ENCODE measurements around the gene OR6M1.

The OR6M1 gene

DNA sequence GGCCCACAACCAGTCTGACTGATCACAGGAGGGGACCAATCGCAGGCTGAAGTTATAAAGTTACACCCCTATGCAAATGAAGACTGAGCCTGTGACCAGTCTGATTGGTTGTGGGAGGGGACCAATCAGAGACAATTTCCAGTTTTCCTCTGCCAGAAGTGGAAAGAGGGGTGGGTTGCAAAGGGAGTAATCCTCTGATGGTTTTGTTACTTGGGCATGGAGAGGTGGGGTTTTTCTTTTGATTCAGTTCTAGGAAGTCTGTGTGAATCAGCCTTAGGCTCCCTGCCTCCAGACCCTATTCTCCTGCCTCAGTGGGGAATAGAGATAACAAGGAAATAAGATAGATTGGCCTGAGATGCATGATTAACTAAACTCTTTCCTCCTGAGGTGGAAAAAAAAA, 9.9 kb downstream of the OR6M1 start:
- Histone ChIP-seq H3K36me3 (ENCODE audit: control insufficient read depth, insufficient read depth, low read length) (no peaks in the 10 kb centered on the region), H3K27me3 (ENCODE audit: control insufficient read depth, insufficient read depth, low read length) (no peaks in the 10 kb centered on the region), H3K4me3 (ENCODE audit: low read depth, low read length) (no peak overlapping the region), H3K4me1 (no peaks in the 10 kb centered on the region), H3K4me2 (ENCODE audit: low read length) (no peak overlapping the region), H3K9ac (no peak overlapping the region), H3K27ac (no peak overlapping the region), H2AFZ (no peak overlapping the region), H3K9me3 (ENCODE audit: control insufficient read depth, low read length) (no peaks in the 10 kb centered on the region), H3K79me2 (no peaks in the 10 kb centered on the region)
- no peak for TF ChIP-seq CTCF (IDR thresholded peaks at IDR 0.05)

DNA sequence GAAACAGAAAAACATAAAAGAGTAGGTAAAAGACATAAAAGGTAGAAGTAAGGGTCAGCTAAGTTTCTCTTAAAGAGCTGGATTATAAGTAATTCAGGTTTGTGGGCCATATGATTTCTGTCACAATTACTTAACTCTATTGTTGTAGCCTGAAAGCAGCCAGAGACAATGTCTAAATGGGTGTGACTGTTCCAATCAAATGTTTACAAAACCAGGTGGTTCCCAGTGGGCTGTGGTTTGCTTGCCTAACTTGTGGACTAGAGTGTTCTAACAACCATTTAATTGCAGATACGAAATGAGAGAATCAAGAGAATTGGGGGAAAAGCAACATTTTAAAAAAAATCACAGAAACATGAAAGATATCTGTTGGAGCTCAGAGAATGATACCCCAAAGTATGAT, 22.6 kb downstream of the OR6M1 start:
- Histone ChIP-seq H3K79me2 (no peaks in the 10 kb centered on the region), H3K9me3 (ENCODE audit: control insufficient read depth, low read length) (no peaks in the 10 kb centered on the region), H3K27me3 (ENCODE audit: control insufficient read depth, insufficient read depth, low read length) (no peaks in the 10 kb centered on the region), H3K4me3 (ENCODE audit: low read depth, low read length) (no peak overlapping the region), H3K9ac (no peak overlapping the region), H3K36me3 (ENCODE audit: control insufficient read depth, insufficient read depth, low read length) (no peaks in the 10 kb centered on the region), H3K4me2 (ENCODE audit: low read length) (no peak overlapping the region), H2AFZ (no peak overlapping the region), H3K4me1 (no peaks in the 10 kb centered on the region), H3K27ac (no peak overlapping the region)
- TF ChIP-seq CTCF (IDR thresholded peaks at IDR 0.05) = no peak

DNA sequence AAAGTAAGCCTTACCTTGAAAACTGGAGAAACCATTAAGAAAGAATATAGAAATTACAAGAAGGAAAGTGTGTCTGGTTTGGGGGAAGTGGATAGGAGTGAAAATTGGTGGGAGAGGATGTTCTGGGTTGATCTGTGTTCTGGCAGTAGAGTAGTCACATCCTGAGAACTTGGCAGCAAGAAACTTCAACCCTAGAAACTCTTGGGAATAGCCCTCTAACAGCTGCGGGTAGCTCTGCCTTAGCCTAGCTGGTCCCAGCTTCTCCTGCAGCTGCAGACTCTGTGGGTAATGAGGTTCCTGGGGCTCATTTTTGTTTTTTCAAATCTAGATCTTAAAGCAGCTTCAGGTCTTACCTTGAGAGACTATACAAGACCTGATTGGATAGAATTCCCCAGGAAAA, 27.6 kb downstream of the OR6M1 start:
- TF ChIP-seq CTCF (IDR thresholded peaks at IDR 0.05) = no peak

DNA sequence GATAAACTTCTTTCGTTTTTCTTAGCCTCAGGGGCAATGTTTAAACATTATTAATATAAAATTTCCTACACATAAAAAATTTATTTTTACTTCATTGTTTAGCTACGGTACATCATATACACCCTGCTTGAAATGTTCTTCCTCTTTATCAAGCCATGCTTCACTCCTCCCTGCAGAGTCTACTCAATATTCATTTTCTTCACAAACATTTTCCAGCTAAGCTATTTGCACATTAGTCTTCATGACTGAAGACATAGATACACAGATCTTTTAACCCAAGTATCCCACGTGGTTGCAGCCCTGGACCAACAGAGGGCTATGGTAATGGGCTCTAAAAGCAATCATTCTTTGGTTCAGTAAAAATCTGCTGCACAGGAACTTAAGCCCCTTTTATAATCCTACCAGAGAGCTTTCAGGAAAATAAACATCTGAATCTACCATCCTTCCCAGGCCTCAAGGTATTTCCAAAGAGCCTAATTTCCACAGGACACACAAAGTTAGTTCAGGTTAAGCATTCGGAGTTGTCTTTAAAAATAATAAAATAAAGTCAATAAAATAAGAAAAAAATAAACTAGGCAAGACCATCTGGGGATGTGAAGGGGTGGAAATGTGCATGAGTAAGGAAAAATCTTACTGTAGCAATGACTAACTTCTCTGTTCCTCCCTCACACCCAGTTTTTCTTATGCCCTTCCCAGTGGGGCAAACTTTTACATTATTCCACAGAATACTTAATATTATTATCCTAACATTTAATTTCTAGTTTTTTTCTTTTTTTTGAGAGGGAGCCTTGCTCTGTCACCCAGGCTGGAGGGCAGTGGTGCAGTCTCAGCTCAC, 30.2 kb downstream of the OR6M1 start:
- H3K4me3 ChIP-seq (ENCODE audit: low read depth, low read length) = no peak overlapping the region
- no peak overlapping the region for H3K9ac ChIP-seq
- no peaks in the 10 kb centered on the region for H3K36me3 ChIP-seq (ENCODE audit: control insufficient read depth, insufficient read depth, low read length)
- no peaks in the 10 kb centered on the region for H3K4me1 ChIP-seq
- H3K4me2 ChIP-seq (ENCODE audit: low read length) = no peak overlapping the region
- H2AFZ ChIP-seq = no peak overlapping the region
- H3K9me3 ChIP-seq (ENCODE audit: control insufficient read depth, low read length) = no peaks in the 10 kb centered on the region
- TF ChIP-seq CTCF (IDR thresholded peaks at IDR 0.05) = no peak
- no peaks in the 10 kb centered on the region for H3K27me3 ChIP-seq (ENCODE audit: control insufficient read depth, insufficient read depth, low read length)
- H3K79me2 ChIP-seq = no peaks in the 10 kb centered on the region
- H3K27ac ChIP-seq = no peak overlapping the region

More for the DNA sequence above, 27.6 kb downstream of the OR6M1 start:
- Histone ChIP-seq H3K36me3 (ENCODE audit: control insufficient read depth, insufficient read depth, low read length) (no peaks in the 10 kb centered on the region), H3K4me3 (ENCODE audit: low read depth, low read length) (no peak overlapping the region), H3K9ac (no peak overlapping the region), H3K79me2 (no peaks in the 10 kb centered on the region), H3K27me3 (ENCODE audit: control insufficient read depth, insufficient read depth, low read length) (no peaks in the 10 kb centered on the region), H3K9me3 (ENCODE audit: control insufficient read depth, low read length) (no peaks in the 10 kb centered on the region), H3K4me2 (ENCODE audit: low read length) (no peak overlapping the region), H3K4me1 (no peaks in the 10 kb centered on the region), H3K27ac (no peak overlapping the region), H2AFZ (no peak overlapping the region)

DNA sequence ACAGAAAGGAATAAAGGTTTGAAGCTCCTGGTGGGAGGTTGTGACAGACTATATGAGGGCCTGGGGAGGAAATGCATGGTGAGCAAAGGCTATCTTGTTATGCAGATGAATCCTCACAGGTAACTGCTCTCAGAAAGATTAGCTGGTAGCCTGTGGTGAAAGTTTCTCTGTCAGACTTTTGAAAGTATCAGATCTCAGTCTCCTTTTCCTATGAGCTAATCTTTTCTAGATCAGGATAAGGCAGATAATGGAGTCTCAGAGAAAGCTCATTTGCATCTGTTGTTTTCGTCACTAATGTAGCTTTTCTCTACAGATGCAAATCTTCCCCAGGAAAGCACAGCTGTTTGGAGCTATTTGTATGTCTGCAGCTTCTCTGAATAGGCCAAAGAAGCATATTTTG, 30.9 kb downstream of the OR6M1 start:
- H3K27ac ChIP-seq = no peak overlapping the region
- no peak overlapping the region for H3K4me2 ChIP-seq (ENCODE audit: low read length)
- H3K4me3 ChIP-seq (ENCODE audit: low read depth, low read length) = no peak overlapping the region
- no peaks in the 10 kb centered on the region for H3K27me3 ChIP-seq (ENCODE audit: control insufficient read depth, insufficient read depth, low read length)
- TF ChIP-seq CTCF (IDR thresholded peaks at IDR 0.05) = no peak
- no peak overlapping the region for H3K9ac ChIP-seq
- no peaks in the 10 kb centered on the region for H3K4me1 ChIP-seq
- H3K36me3 ChIP-seq (ENCODE audit: control insufficient read depth, insufficient read depth, low read length) = no peaks in the 10 kb centered on the region
- no peaks in the 10 kb centered on the region for H3K9me3 ChIP-seq (ENCODE audit: control insufficient read depth, low read length)
- no peak overlapping the region for H2AFZ ChIP-seq
- no peaks in the 10 kb centered on the region for H3K79me2 ChIP-seq

Measured in parathyroid adenoma (tissue), 2 donors.